ENCODE data around the gene LTN1.
"Not testable (repeated sequence)": the region's sequence is repeated elsewhere in the genome, so short reads cannot be mapped to it uniquely, and the experiment has no call there.

LTN1 gene

DNA sequence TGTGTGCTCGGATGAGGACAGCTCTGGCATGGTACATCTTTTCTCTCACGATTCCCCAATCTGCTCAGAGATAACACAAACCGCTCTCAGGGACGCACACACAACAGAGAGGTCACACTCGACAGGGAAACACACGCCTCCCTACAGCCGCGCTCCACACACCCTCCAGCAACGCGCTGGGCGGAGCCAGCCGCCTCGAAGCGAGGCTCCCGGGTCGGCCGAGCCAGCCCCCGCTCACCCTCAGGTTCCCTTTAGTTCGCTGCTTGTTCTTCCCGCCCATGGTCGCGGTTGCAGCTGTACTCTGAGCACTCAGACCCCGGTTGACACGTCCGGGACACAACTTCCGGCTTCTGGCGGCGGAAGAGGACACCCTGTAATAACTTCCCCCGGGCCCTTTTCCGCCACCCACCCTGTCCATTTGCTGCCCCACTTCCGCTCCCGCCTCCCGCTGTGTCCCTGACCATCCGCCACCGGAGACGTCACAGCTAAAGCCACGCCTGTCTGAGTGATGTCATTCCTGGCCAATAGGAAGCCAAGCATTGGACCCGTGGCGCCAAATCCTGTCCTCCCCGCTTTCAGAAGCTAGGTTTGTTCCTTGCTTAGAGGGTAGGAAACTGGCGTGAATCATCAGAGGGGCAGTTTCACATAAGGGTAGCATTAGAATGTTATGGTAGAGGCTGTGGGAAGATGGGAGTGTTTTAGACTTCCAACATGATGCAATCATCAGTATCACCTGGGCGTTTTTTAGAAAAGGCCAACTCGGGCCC lies at the start of gene LTN1:
Gene LTN1, minus strand, starts transcription at position 352 of the 767 bp plus-strand sequence. Its CDS starts 72 bp downstream, at position 280.
- DNase-seq (ENCODE audit: low read depth, low spot score), result peak; percentile 98

- DNase-seq (ENCODE audit: low read depth, low spot score), result no peak
Observed at GRCh38 chr21:29034678-29035077, 42.0 kb upstream of the LTN1 start.

DNA sequence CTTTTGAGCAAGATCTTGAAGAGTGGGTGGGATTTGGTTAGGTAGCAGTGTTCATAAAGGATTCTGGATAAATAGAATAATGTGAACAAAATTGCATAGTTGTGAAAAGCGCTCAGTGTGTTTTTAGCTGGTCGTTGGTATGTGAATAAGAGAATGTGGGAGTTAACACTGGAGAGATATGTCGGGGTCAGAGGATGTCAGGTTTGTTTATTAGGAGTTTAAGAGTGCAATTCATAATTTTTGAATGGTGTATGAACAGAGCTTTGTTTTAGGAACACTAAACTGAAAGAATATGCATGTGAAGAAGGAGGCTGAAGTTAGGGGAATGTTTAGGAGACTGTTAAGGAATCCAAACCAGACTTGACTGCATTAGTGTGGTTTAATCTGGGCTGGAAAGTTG lies 41.2 kb upstream of the LTN1 start:
- DNase-seq (ENCODE audit: low read depth, low spot score), result no peak

GRCh38 chr21:29033301-29033700 lies 40.6 kb upstream of the LTN1 start:
- no peak for DNase-seq (ENCODE audit: low read depth, low spot score)

GRCh38 chr21:29030909-29031308 lies 38.2 kb upstream of the LTN1 start:
- no peak for DNase-seq (ENCODE audit: low read depth, low spot score)

DNA sequence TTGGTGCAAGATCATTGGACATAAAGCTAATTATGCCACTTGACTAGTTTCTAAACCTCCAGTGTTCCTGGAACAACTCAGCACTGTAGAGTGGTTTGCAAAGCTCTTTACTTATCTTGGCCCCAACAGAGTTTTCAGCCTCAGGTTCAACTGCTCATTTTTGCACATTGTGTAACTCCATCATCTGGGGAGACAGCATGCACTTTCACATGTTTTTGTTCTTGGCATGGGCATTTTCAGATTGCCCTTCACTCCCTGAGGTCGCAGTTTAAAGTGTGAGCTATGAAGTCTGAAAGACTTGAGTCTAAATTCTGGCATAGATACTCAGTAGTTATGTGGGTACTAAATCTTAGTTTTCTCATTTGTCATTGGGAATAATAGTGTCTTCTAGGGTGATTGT lies 36.8 kb upstream of the LTN1 start:
- no peak for DNase-seq (ENCODE audit: low read depth, low spot score)

DNA sequence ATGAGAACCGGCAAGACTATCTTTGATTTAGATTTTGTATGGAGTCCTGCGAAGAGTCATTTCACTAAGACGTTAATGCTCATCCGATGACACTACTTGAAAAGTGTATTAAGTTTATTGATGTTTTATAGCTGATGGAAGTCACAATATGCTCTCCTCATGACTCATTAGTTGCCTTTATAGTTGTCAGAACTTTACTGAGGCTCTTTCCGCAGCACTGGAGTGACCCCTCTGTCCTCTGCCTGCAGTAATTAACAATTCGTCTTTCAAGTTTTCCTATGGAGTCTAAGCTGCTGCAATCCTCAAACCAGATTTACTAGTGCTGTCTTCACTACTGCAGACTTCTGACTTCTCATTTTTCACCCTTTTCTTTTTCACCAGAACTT lies 32.6 kb upstream of the LTN1 start:
- no peak for DNase-seq (ENCODE audit: low read depth, low spot score)

DNA sequence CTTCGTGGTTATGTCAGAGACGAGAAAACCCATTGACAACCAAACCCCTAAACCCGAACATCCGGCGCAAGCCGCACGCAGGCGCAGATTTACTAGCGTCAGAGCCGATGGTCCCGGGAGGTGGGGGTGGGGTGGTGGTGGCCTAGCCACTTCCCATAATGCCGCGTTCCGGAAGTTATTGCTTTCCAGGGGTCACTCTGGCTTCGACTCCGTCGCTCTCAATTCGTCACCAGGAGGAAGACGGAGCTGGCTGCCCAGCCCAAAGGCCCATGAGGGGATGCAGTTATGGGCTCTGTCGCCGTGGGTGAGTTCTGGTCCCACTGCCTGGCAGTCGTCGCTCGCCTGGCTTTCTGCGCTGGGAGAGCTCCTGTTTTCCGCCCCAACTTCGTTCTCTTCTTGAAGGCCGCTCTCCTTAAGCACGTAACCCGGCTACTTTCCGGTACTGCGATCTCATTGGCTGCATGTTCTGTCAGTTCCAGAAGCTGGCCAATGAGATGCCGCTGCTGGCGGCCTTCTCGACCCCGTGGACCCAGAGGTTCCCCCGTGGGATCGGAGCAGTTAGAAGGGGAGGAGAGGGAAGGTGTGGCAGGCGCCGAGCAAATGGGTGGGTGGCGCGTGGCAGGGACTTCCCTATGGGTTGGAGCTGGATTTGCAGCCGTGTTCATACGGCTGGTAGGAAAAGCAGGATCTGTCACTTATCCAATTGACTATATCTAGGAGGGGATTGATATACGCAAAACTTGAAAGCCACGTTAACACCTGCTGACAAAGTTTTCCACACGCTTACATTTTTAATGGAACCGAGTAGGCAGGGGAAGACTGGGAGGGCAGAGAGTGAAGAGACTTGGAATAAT lies 32.0 kb upstream of the LTN1 start, which contains the start of gene USP16:
Gene USP16, plus strand, starts transcription at position 195 of the 854 bp plus-strand sequence. CDS start 3,246 bp downstream, outside the sequence.
- DNase-seq (ENCODE audit: low read depth, low spot score), result peak; percentile 99

DNA sequence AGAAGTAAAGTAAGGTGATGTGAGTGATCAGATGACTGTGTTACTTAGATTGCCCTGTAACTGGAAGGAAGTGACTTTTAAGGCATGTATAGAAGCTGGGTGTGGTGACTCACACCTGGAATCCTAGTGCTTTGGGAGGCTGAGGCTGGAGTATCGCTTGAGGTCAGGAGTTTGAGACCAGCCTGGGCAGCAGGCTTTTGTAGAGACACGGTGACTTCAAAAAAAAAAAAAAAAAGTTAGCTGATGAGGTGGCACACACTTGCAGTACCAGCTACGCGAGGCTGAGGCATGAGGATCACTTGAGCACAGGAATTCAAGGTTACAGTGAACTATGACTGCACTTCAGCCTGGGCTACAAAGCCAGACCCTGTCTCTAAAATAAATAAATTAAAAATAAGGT lies 29.5 kb upstream of the LTN1 start:
- DNase-seq (ENCODE audit: low read depth, low spot score), result no peak

DNA sequence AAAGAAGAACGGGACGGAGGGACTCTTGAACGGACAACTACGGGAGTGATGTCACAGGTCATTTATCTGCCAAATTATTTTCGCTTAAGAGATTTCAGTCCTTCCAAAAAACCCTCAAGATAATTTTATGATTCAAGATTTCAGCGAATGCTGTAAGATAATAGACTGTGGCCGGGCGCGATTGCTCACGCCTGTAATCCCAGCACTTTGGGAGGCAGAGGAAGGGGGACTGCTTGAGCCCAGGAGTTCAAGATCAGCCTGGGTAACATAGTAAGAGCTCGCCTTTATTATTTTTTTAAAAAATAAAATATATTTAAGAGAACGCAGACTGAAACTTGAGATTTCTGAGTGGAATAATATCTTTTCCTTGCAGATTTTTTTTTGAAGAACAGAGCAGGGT lies 25.9 kb upstream of the LTN1 start:
- no peak for DNase-seq (ENCODE audit: low read depth, low spot score)

- DNase-seq (ENCODE audit: low read depth, low spot score), result no peak
Observed at GRCh38 chr21:29017639-29018237, 25.1 kb upstream of the LTN1 start.

GRCh38 chr21:29011236-29011635 lies 18.6 kb upstream of the LTN1 start:
- not testable (repeated sequence) for DNase-seq (ENCODE audit: low read depth, low spot score)

GRCh38 chr21:29008367-29008766 lies 15.7 kb upstream of the LTN1 start:
- no peak for DNase-seq (ENCODE audit: low read depth, low spot score)

DNA sequence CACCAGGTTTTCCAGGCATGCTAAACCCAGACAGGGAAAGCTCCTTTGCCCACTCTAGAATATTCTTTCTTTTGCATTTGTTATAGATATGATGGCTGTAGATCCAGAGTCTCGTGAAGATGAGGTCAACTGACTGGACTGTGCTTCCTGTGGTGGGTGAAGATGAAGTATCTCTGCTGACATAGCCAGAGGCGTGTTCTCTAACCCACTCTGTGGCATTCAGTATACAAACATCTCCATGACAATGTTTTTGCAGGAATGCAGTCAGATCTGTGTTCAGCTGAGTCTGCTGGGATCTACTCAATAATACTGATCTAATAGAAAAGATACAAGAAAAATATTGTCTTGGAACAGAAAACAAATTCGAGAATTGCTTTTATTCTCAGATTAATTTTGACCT lies 15.1 kb upstream of the LTN1 start:
- no peak for DNase-seq (ENCODE audit: low read depth, low spot score)

DNA sequence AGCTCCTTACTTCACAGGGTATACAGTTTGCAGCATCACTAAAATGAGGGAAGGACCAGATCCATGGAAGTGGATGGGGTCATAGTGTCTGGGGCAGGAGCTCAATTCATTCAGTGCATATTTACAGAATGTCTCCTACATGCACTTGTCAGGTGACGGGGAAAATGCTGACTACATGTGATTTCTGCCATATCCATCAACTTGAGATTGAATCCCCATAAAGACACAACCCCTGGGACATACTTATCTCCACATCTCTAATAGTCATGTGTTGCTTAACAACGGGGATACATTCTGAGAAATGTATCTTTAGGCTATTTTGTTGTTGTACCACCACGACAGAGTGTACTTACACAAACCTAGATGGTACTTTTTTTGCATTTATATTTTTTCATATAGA lies 14.5 kb upstream of the LTN1 start:
- DNase-seq (ENCODE audit: low read depth, low spot score), result no peak

- DNase-seq (ENCODE audit: low read depth, low spot score), result no peak
Observed at GRCh38 chr21:29005696-29006095, 13.0 kb upstream of the LTN1 start.

- DNase-seq (ENCODE audit: low read depth, low spot score), result peak; percentile 88
Observed at GRCh38 chr21:29002442-29003144, 9.9 kb upstream of the LTN1 start.

- DNase-seq (ENCODE audit: low read depth, low spot score), result no peak
Observed at GRCh38 chr21:28993293-28993629, 584 bp upstream of the LTN1 start.

DNA sequence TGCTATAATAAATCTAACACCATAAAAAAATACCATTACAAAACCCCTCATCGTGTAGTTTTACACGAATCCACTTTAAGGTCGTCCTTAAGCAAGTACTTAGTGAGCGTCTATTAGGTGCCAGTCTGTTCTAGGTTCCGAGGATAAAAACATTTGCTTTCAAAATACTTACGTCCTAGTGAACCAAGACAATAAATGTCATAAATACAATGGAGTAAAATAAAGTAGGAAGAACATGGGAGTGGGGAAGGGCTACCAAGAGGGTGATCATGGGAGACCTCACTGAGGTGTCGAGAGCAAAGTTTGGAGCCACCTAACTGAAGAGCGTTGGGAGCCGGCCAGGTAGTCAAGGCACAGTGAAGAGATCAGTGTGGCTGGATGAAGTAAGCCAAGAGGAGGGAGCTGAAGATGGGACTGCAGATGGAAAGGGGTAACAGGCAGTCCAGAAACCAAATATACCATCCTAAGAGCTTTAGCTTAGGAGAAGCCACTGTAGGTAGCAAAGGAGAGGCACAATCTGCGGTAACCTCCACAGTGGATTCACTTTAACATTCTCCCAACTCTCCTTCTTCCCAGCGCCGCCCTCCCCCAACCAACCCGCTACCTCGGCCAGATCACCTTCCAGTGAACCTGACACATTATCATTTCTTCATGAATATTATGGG lies 684 bp downstream of the LTN1 start:
- no peak for DNase-seq (ENCODE audit: low read depth, low spot score)

DNA sequence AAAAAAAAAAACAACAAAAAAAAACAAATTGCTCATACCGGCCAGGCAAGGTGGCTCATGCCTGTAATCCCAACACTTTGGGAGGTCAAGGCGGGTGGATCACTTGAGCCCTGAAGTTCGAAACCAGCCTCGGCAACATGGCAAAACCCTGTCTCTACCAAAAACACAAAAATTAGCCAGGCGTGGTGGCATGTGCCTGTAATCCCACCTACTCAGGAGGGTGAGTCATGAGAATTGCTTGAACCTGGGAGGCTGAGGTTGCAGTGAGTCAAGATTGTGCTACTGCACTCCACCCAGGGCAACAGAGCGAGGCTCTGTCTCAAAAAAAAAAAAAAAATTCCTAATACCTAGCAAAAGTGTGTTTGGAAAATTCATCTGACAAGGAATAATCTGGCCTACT lies 4.5 kb downstream of the LTN1 start:
- not testable (repeated sequence) for DNase-seq (ENCODE audit: low read depth, low spot score)

- no peak for DNase-seq (ENCODE audit: low read depth, low spot score)
Observed at GRCh38 chr21:28986677-28987076, 6.0 kb downstream of the LTN1 start.

Measured in brain pericyte (primary cell).